GM18499 (cell line): ENCODE results near the gene IMPACT.

Experiments used
- ATAC-seq: cut with Tn5 transposase; IDR thresholded peaks from one replicate; pipeline ENCODE4 v1.9.1; 2021; ENCODE audit warnings: moderate number of reproducible peaks; ENCODE audit not compliant: insufficient read depth, unreplicated experiment

IMPACT gene

GRCh38 chr18:24470805-24471204 is 44.3 kb downstream of the IMPACT start:
- no peak for ATAC-seq

GRCh38 chr18:24472591-24472990 is 46.1 kb downstream of the IMPACT start:
- no peak for ATAC-seq

GRCh38 chr18:24474406-24474805 is 47.9 kb downstream of the IMPACT start:
- ATAC-seq, result no peak

GRCh38 chr18:24475926-24476589 is 49.6 kb downstream of the IMPACT start:
- ATAC-seq, result no peak

- no peak for ATAC-seq
Observed at GRCh38 chr18:24479371-24479770, 52.9 kb downstream of the IMPACT start.

- ATAC-seq, result no peak
Observed at GRCh38 chr18:24482821-24483220, 56.4 kb downstream of the IMPACT start.

- no peak for ATAC-seq
Observed at GRCh38 chr18:24485681-24486080, 59.2 kb downstream of the IMPACT start.

GRCh38 chr18:24486684-24487083 is 60.2 kb downstream of the IMPACT start:
- ATAC-seq, result no peak

GRCh38 chr18:24488824-24489493 is 62.5 kb downstream of the IMPACT start:
- ATAC-seq, result no peak

- ATAC-seq, result no peak
Observed at GRCh38 chr18:24490539-24490938, 64.1 kb downstream of the IMPACT start.

GRCh38 chr18:24491927-24492834 is 65.7 kb downstream of the IMPACT start:
- ATAC-seq, result peak; percentile 65

GRCh38 chr18:24494586-24494985 is 68.1 kb downstream of the IMPACT start:
- no peak for ATAC-seq

GRCh38 chr18:24497031-24497754 is 70.7 kb downstream of the IMPACT start:
- ATAC-seq, result no peak

- no peak for ATAC-seq
Observed at GRCh38 chr18:24499814-24500213, 73.3 kb downstream of the IMPACT start.

- no peak for ATAC-seq
Observed at GRCh38 chr18:24500217-24500616, 73.7 kb downstream of the IMPACT start.

GRCh38 chr18:24500766-24501165 is 74.3 kb downstream of the IMPACT start:
- no peak for ATAC-seq

GRCh38 chr18:24502667-24503523 is 76.4 kb downstream of the IMPACT start:
- ATAC-seq, result no peak
